GM10266 (cell line): Measurements from ENCODE around the gene WDR7.

Experiments used
- DNase-seq: peaks from one replicate; pipeline ENCODE4 v3.0.0; 2012; ENCODE audit errors: extremely low spot score
- CTCF ChIP-seq: IDR thresholded peaks from 2 replicates; pipeline ENCODE4 v1.5.1; 2012; ENCODE audit warnings: mild to moderate bottlenecking, low read depth; ENCODE audit not compliant: control insufficient read depth, insufficient read depth; ENCODE audit errors: missing control alignments

WDR7 gene

GRCh38 chr18:56843241-56843640 is 192.1 kb downstream of the WDR7 start:
- no peak for TF ChIP-seq CTCF
- DNase-seq, result no peak

- TF ChIP-seq CTCF, result no peak
- no peak for DNase-seq
Measured at GRCh38 chr18:56844556-56844955, 193.4 kb downstream of the WDR7 start.

- TF ChIP-seq CTCF, result no peak
- peak; percentile 18 for DNase-seq
Measured at GRCh38 chr18:56851774-56852173, 200.6 kb downstream of the WDR7 start.

- DNase-seq, result no peak
- TF ChIP-seq CTCF, result no peak
Measured at GRCh38 chr18:56853961-56854360, 202.8 kb downstream of the WDR7 start.

GRCh38 chr18:56861244-56861643 is 210.1 kb downstream of the WDR7 start:
- no peak for DNase-seq
- TF ChIP-seq CTCF, result no peak

GRCh38 chr18:56869189-56869777 is 218.1 kb downstream of the WDR7 start:
- TF ChIP-seq CTCF, result peak; percentile 80
- DNase-seq, result peak; percentile 10

GRCh38 chr18:56870982-56871381 is 219.8 kb downstream of the WDR7 start:
- TF ChIP-seq CTCF, result no peak

More at GRCh38 chr18:56870982-56871381, 219.8 kb downstream of the WDR7 start:
- DNase-seq, result no peak
